Testis (tissue), 3 donors: ENCODE results near the gene SRPX. TPM values are rescaled to one million over a fixed set of nuclear protein-coding genes. Genes with fewer than 3 reads are reported as not detected.

Source experiments
- DNase-seq: peaks from one replicate; pipeline ENCODE4 v3.0.0-alpha.2; 2019
- H3K27ac ChIP-seq, 2 donors: fragments of 200-600 bp; sonication (generic); one replicate each; pipeline ENCODE4 v1.5.1; 2019
- H3K27me3 ChIP-seq: fragments of 200-600 bp; sonication (generic); one replicate; pipeline ENCODE4 v1.5.1; 2019
- H3K36me3 ChIP-seq: fragments of 200-600 bp; sonication (generic); one replicate; pipeline ENCODE4 v1.5.1; 2017; ENCODE audit warnings: low read depth; ENCODE audit errors: missing control alignments
- H3K4me1 ChIP-seq: fragments of 200-600 bp; sonication (generic); one replicate; pipeline ENCODE4 v1.5.1; 2019
- H3K4me3 ChIP-seq, 2 donors: fragments of 200-600 bp; sonication (generic); one replicate each; pipeline ENCODE4 v1.5.1; 2017 to 2019
- H3K9me3 ChIP-seq: fragments of 200-600 bp; sonication (generic); one replicate; pipeline ENCODE4 v1.5.1; 2017
- CTCF ChIP-seq, 3 experiments: fragments of 450-650 bp in 2 of 3; fragments of 200-600 bp in 1 of 3; sonication (generic) in 1 of 3; IDR thresholded peaks; one replicate each; pipeline ENCODE4 v1.5.1; 2016 to 2019; ENCODE audit warnings: antibody characterized with exemption in 3 of 3, mild to moderate bottlenecking in 2 of 3, moderate library complexity in 1 of 3
- POLR2A ChIP-seq: fragments of 450-650 bp; IDR thresholded peaks from one replicate; pipeline ENCODE4 v1.6.1; 2017; ENCODE audit warnings: antibody characterized with exemption, mild to moderate bottlenecking, moderate library complexity
- WGBS, 2 donors: methylation state at CpG; one replicate each; pipeline ENCODE4 v1.1.5; 2018; 5-methylcytosine and 5-hydroxymethylcytosine counted together
- intact Hi-C: fragments of 100-400 bp; cut with DNase I; formaldehyde crosslinking; loops from one replicate; pipeline ENCODE4 v1.15.1; 2023; ENCODE audit warnings: low total_unique reads
- polyA plus RNA-seq: library from polyadenylated mRNA; stranded (reverse); fragments of 350-450 nt; fragmentation: Illumina TruSeq; extraction: RNeasy Lipid Tissue Mini Kit (QIAGEN cat#74804); gene quantifications from one replicate; pipeline ENCODE4 v1.2.3, GENCODE V29; 2014; ENCODE audit warnings: low read depth, low replicate concordance; ENCODE audit not compliant: insufficient read depth
- total RNA-seq, 2 donors: library from RNA; depleted of rRNA; stranded (reverse); fragments of >200 nt; gene quantifications; one replicate each; pipeline ENCODE4 v1.2.3, GENCODE V29; 2016

Gene SRPX
- total and polyA plus RNA-seq, 3 donors from 2014 or later, result 5.1 to 31.2 (median 11.3) TPM

- H3K4me3 ChIP-seq, result no peak overlapping the region
- H3K4me1 ChIP-seq, result no peaks in the 10 kb centered on the region
- H3K27me3 ChIP-seq, result no peaks in the 10 kb centered on the region
- H3K36me3 ChIP-seq, result no peaks in the 10 kb centered on the region
- intact Hi-C loops, result no loop called here
- H3K27ac ChIP-seq, result no peak overlapping the region
- 80 to 86% methylated on average over 6 to 15 of the region's 30 CpGs for WGBS, 2 donors
- TF ChIP-seq CTCF (IDR thresholded peaks at IDR 0.05) (no peak), POLR2A (no peak)
- DNase-seq, result no peak
- no peaks in the 10 kb centered on the region for H3K9me3 ChIP-seq
Observed at GRCh38 chrX:38256019-38256418, 35.3 kb upstream of the SRPX start.

GRCh38 chrX:38249965-38250364, 29.3 kb upstream of the SRPX start:
- WGBS, 2 donors, result 15 to 55% methylated on average over 2 of the region's 2 CpGs
- Histone ChIP-seq H3K36me3 (no peaks in the 10 kb centered on the region), H3K4me1 (no peaks in the 10 kb centered on the region), H3K27me3 (no peaks in the 10 kb centered on the region), H3K27ac (no peak overlapping the region), H3K9me3 (no peaks in the 10 kb centered on the region), H3K4me3 (no peak overlapping the region)
- DNase-seq, result no peak
- no peak for TF ChIP-seq CTCF (IDR thresholded peaks at IDR 0.05)
- no peak for TF ChIP-seq POLR2A
- intact Hi-C loops, result no loop called here

GRCh38 chrX:38247051-38247450, 26.4 kb upstream of the SRPX start:
- H3K4me1 ChIP-seq, result no peaks in the 10 kb centered on the region
- H3K27ac ChIP-seq, result no peak overlapping the region
- intact Hi-C loops, result no loop called here
- no peaks in the 10 kb centered on the region for H3K27me3 ChIP-seq
- DNase-seq, result no peak
- WGBS, 2 donors, result 94 to 95% methylated on average over 2 of the region's 2 CpGs
- no peak overlapping the region for H3K4me3 ChIP-seq
- TF ChIP-seq POLR2A (no peak), CTCF (IDR thresholded peaks at IDR 0.05) (no peak)
- H3K9me3 ChIP-seq, result no peaks in the 10 kb centered on the region
- H3K36me3 ChIP-seq, result no peaks in the 10 kb centered on the region

GRCh38 chrX:38240541-38240940, 19.9 kb upstream of the SRPX start:
- intact Hi-C loops, result no loop called here
- H3K4me3 ChIP-seq, result no peak overlapping the region
- WGBS, 2 donors, result 70 to 72% methylated on average over 2 of the region's 2 CpGs
- no peak overlapping the region for H3K27ac ChIP-seq
- no peaks in the 10 kb centered on the region for H3K4me1 ChIP-seq
- H3K27me3 ChIP-seq, result no peaks in the 10 kb centered on the region
- TF ChIP-seq POLR2A (no peak), CTCF (IDR thresholded peaks at IDR 0.05) (no peak)
- no peaks in the 10 kb centered on the region for H3K9me3 ChIP-seq
- no peak for DNase-seq
- no peaks in the 10 kb centered on the region for H3K36me3 ChIP-seq

- Histone ChIP-seq H3K27ac (no peak overlapping the region), H3K9me3 (no peaks in the 10 kb centered on the region), H3K36me3 (no peaks in the 10 kb centered on the region), H3K4me3 (no peak overlapping the region), H3K27me3 (no peaks in the 10 kb centered on the region), H3K4me1 (no peaks in the 10 kb centered on the region)
- intact Hi-C loops, result no loop called here
- TF ChIP-seq CTCF (IDR thresholded peaks at IDR 0.05) (no peak), POLR2A (no peak)
- 96% methylated on average over 5 to 6 of the region's 6 CpGs for WGBS, 2 donors
- no peak for DNase-seq
Observed at GRCh38 chrX:38236901-38237615, 16.4 kb upstream of the SRPX start.
